Measurements from ENCODE around the gene SNRNP25.

- TF ChIP-seq POLR2AphosphoS5 (IDR thresholded peaks at IDR 0.05; ENCODE audit: low read depth, low read length) (no peak; the same call in 1 of the 2 replicates), TAF1 (IDR thresholded peaks at IDR 0.05; ENCODE audit: borderline replicate concordance, insufficient read depth, low read length) (no peak), REST (IDR thresholded peaks at IDR 0.05; ENCODE audit: insufficient read depth in 1 of 2, low read depth in 2 of 2, low read length in 2 of 2) (no peak), FOXP2 (optimal IDR thresholded peaks at IDR 0.05; ENCODE audit: borderline replicate concordance, extremely low read depth, extremely low read length, insufficient read depth) (no peak)
Measured at GRCh38 chr16:58491-59439, 5.1 kb downstream of the SNRNP25 start.
